Measurements from ENCODE around the gene PLET1. TPM values are rescaled to one million over a fixed set of nuclear protein-coding genes. Genes with fewer than 3 reads are reported as not detected.

Gene PLET1
- total RNA-seq, 2 experiments from 2014 or later, result not detected

DNA sequence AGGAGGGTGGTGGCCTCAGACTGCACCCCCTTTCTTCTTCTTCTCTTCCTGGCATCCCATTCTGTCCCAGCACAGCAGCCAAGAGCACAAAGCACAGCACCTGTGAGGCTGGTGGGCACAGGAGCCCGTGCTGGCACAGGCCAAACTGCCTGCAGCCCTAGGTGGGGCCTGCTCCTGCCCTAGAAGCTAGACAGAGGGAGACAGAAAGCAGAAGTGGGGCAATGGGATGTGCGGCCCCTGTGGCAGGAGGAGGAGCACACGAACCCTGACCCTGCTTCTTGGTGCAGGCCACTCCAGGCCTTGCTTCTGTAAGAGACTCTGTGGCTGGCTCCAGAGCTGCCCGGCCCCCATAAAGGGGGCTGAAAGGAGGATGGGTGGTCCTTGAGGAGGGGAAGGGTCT, 38.4 kb downstream of the PLET1 start:
- ChIA-PET CTCF (ENCODE audit: unreplicated experiment) (no interaction called here), POLR2A (interaction anchor here (1.6 kb wide), 1 partner anchor 57 kb away, joined by 5 read pairs; no protein-coding TSS in a partner anchor)
- no peaks in the 10 kb centered on the region for H3K9me3 ChIP-seq (ENCODE audit: low read length)
- no peak overlapping the region for H3K4me3 ChIP-seq (ENCODE audit: low read depth, low read length, poor library complexity, severe bottlenecking)
- no peak for DNase-seq (ENCODE audit: low spot score)
- H4K20me1 ChIP-seq (ENCODE audit: insufficient read depth, low read length), result no peaks in the 10 kb centered on the region
- no peaks in the 10 kb centered on the region for H3K36me3 ChIP-seq (ENCODE audit: insufficient read depth, low read length)
- peaks cover 4% of the 10 kb centered on the region for H3K4me1 ChIP-seq (ENCODE audit: insufficient read depth, low read length, poor library complexity, severe bottlenecking)
- no TSS peak for BruUV-seq (replicated peaks)
- H3K79me2 ChIP-seq (ENCODE audit: insufficient read depth, low read depth, low read length), result peaks cover 7% of the 10 kb centered on the region; the same call in 1 of the 2 replicates
- H3K9me2 ChIP-seq (ENCODE audit: insufficient read depth, low read length), result no peaks in the 10 kb centered on the region
- H2AFZ ChIP-seq (ENCODE audit: low read length), result no peak overlapping the region
- TF ChIP-seq EZH2phosphoT487 (IDR thresholded peaks at IDR 0.05; ENCODE audit: borderline replicate concordance, low read depth, low read length), result no peak
- TF ChIP-seq, protein P1, sequence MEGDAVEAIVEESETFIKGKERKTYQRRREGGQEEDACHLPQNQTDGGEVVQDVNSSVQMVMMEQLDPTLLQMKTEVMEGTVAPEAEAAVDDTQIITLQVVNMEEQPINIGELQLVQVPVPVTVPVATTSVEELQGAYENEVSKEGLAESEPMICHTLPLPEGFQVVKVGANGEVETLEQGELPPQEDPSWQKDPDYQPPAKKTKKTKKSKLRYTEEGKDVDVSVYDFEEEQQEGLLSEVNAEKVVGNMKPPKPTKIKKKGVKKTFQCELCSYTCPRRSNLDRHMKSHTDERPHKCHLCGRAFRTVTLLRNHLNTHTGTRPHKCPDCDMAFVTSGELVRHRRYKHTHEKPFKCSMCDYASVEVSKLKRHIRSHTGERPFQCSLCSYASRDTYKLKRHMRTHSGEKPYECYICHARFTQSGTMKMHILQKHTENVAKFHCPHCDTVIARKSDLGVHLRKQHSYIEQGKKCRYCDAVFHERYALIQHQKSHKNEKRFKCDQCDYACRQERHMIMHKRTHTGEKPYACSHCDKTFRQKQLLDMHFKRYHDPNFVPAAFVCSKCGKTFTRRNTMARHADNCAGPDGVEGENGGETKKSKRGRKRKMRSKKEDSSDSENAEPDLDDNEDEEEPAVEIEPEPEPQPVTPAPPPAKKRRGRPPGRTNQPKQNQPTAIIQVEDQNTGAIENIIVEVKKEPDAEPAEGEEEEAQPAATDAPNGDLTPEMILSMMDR (conservative IDR thresholded peaks at IDR 0.05; ENCODE audit: low read length), result no peak
- H3K4me2 ChIP-seq (ENCODE audit: low read length), result no peak overlapping the region
- intact Hi-C loops (cut with micrococcal nuclease; ENCODE audit: unreplicated experiment), result loop anchor here (5.0 kb wide), 1 partner anchor 295 kb away; no protein-coding TSS in a partner anchor
- no peak overlapping the region for H3K27ac ChIP-seq (ENCODE audit: low read depth, low read length, poor library complexity, severe bottlenecking)

GRCh38 chr11:112221274-112221835, 39.3 kb downstream of the PLET1 start:
- POLR2A ChIA-PET, result interaction anchor here (0.7 to 1.4 kb wide), 4 partner anchors 59 to 224 kb away, joined by 3 to 4 read pairs (median 4); no protein-coding TSS in a partner anchor
- H2AFZ ChIP-seq (ENCODE audit: low read length), result no peak overlapping the region
- H3K79me2 ChIP-seq (ENCODE audit: insufficient read depth, low read depth, low read length), result no peaks in the 10 kb centered on the region

More at GRCh38 chr11:112221274-112221835, 39.3 kb downstream of the PLET1 start:
- Histone ChIP-seq H3K4me3 (ENCODE audit: low read depth, low read length, poor library complexity, severe bottlenecking) (no peak overlapping the region), H4K20me1 (ENCODE audit: insufficient read depth, low read length) (no peaks in the 10 kb centered on the region), H3K4me2 (ENCODE audit: low read length) (no peak overlapping the region), H3K4me1 (ENCODE audit: insufficient read depth, low read length, poor library complexity, severe bottlenecking) (no peaks in the 10 kb centered on the region), H3K9me3 (ENCODE audit: low read length) (no peaks in the 10 kb centered on the region), H3K9me2 (ENCODE audit: insufficient read depth, low read length) (no peaks in the 10 kb centered on the region), H3K27ac (ENCODE audit: low read depth, low read length, poor library complexity, severe bottlenecking) (no peak overlapping the region), H3K36me3 (ENCODE audit: insufficient read depth, low read length) (no peaks in the 10 kb centered on the region)
- CTCF ChIA-PET (ENCODE audit: unreplicated experiment), result interaction anchor here (0.8 to 3.3 kb wide), 3 partner anchors 59 to 334 kb away, joined by 3 to 23 read pairs (median 3); no protein-coding TSS in a partner anchor
- intact Hi-C loops (cut with micrococcal nuclease; ENCODE audit: unreplicated experiment), result loop anchor here (5.0 kb wide), 1 partner anchor 294 kb away; no protein-coding TSS in a partner anchor
- no peak for TF ChIP-seq EZH2phosphoT487 (IDR thresholded peaks at IDR 0.05; ENCODE audit: borderline replicate concordance, low read depth, low read length)
- TF ChIP-seq, protein P1 (conservative IDR thresholded peaks at IDR 0.05; ENCODE audit: low read length), result no peak
- no peak for DNase-seq (ENCODE audit: low spot score)
- no TSS peak for BruUV-seq (replicated peaks)
